SK-N-SH (cell line): ENCODE data around the gene BMP7. TPM values are rescaled to one million over a fixed set of nuclear protein-coding genes. Genes with fewer than 3 reads are reported as not detected.
A peak's percentile ranks its signal among the peaks of the same experiment; 100 is the strongest.

Experiments used
- CTCF ChIA-PET: fragments of 300-600, 350-600 bp; formaldehyde crosslinking; extraction: SDS; loops from one replicate; lab custom pipeline; 2021; lab: Yijun Ruan, JAX
- POLR2A ChIA-PET: fragments of 350-600 bp; sonication (Branson Sonifier 250); formaldehyde crosslinking; extraction: SDS; loops from one replicate; lab custom pipeline; 2020; ENCODE audit warnings: antibody characterized with exemption, inconsistent platforms; lab: Yijun Ruan, JAX
- DNase-seq: peaks from one replicate; pipeline ENCODE4 v3.0.0; 2012
- H2AFZ ChIP-seq: fragments of 200-600 bp; sonication (generic); 2 replicates; pipeline ENCODE4 v1.8.1; 2016; ENCODE audit warnings: antibody characterized with exemption, mild to moderate bottlenecking, low read depth
- H3F3A ChIP-seq: fragments of 200-600 bp; sonication (generic); replicated peaks from 2 replicates; pipeline ENCODE3; 2016; ENCODE audit warnings: antibody characterized with exemption, mild to moderate bottlenecking; ENCODE audit not compliant: insufficient read depth
- H3K27ac ChIP-seq, 2 experiments: fragments of 200-500 bp in 1 of 2; fragments of 200-600 bp in 1 of 2; sonication (Bioruptor generic) in 1 of 2; sonication (generic), shearing (Covaris generic) in 1 of 2; 2 replicates each; pipeline versions ENCODE4 v1.5.1 to v1.6.1; 2014 to 2016; ENCODE audit warnings: low read depth in 2 of 2, inconsistent platforms in 1 of 2, low read length in 1 of 2, mild to moderate bottlenecking in 1 of 2, mixed read lengths in 1 of 2
- H3K27me3 ChIP-seq: fragments of 200-600 bp; sonication (generic), shearing (Covaris generic); 2 replicates; pipeline ENCODE4 v1.6.1; 2016; ENCODE audit warnings: mixed run types; ENCODE audit not compliant: insufficient read depth
- H3K36me3 ChIP-seq, 2 experiments: fragments of 200-500 bp in 1 of 2; fragments of 200-600 bp in 1 of 2; sonication (Bioruptor generic) in 1 of 2; sonication (generic) in 1 of 2; replicated peaks in 1 of 2; 2 replicates each; pipeline versions ENCODE3 to v1.5.1; 2014 to 2016; ENCODE audit warnings: low read length in 1 of 2, mild to moderate bottlenecking in 1 of 2; ENCODE audit not compliant: insufficient read depth in 2 of 2, control insufficient read depth in 1 of 2
- H3K4me1 ChIP-seq, 2 experiments: fragments of 200-500 bp in 1 of 2; fragments of 200-600 bp in 1 of 2; sonication (Bioruptor generic) in 1 of 2; sonication (generic), shearing (Covaris generic) in 1 of 2; 2 replicates each; pipeline versions ENCODE4 v1.5.1 to v1.6.1; 2014 to 2016; ENCODE audit warnings: low read depth in 1 of 2, low read length in 1 of 2, mixed run types in 1 of 2; ENCODE audit not compliant: insufficient read depth in 2 of 2, control insufficient read depth in 1 of 2
- H3K4me2 ChIP-seq: fragments of 200-600 bp; sonication (generic), shearing (Covaris generic); 2 replicates; pipeline ENCODE4 v1.6.1; 2017; ENCODE audit warnings: mixed run types
- H3K4me3 ChIP-seq, 2 experiments: fragments of 200-500 bp in 1 of 2; fragments of 200-600 bp in 1 of 2; sonication (Bioruptor generic) in 1 of 2; sonication (generic), shearing (Covaris generic) in 1 of 2; 2 replicates each; pipeline versions ENCODE4 v1.5.1 to v1.8.1; 2014 to 2016; ENCODE audit warnings: low read depth in 2 of 2, inconsistent platforms in 1 of 2, low read length in 1 of 2, mild to moderate bottlenecking in 1 of 2, mixed read lengths in 1 of 2, moderate library complexity in 1 of 2
- H3K79me2 ChIP-seq: fragments of 200-600 bp; sonication (generic); 2 replicates; pipeline ENCODE4 v1.8.1; 2017; ENCODE audit warnings: mild to moderate bottlenecking; ENCODE audit not compliant: insufficient read depth
- H3K9ac ChIP-seq: fragments of 200-600 bp; sonication (generic); 2 replicates; pipeline ENCODE4 v1.6.1; 2017; ENCODE audit warnings: mixed run types
- H3K9me2 ChIP-seq: fragments of 200-600 bp; sonication (generic); 2 replicates; pipeline ENCODE4 v1.6.1; 2017; ENCODE audit warnings: mixed run types
- H3K9me3 ChIP-seq: fragments of 200-600 bp; sonication (generic); 2 replicates; pipeline ENCODE4 v1.6.1; 2017; ENCODE audit warnings: mixed run types, mild to moderate bottlenecking, moderate library complexity
- H4K20me1 ChIP-seq: fragments of 200-600 bp; sonication (generic); 2 replicates; pipeline ENCODE4 v1.6.1; 2017; ENCODE audit warnings: mild to moderate bottlenecking, mixed run types; ENCODE audit not compliant: insufficient read depth
- CTCF ChIP-seq: fragments of 200-600 bp; sonication (generic); IDR thresholded peaks from 2 replicates; pipeline ENCODE4 v1.6.1; 2017; ENCODE audit warnings: antibody characterized with exemption, mild to moderate bottlenecking, moderate library complexity
- FOSL2 ChIP-seq: IDR thresholded peaks from 2 replicates; pipeline ENCODE4 v1.4.0; 2012; ENCODE audit warnings: low read depth, mild to moderate bottlenecking, moderate library complexity, borderline replicate concordance
- GABPA ChIP-seq: IDR thresholded peaks from 2 replicates; pipeline ENCODE4 v1.4.0; 2012; ENCODE audit warnings: low read depth, mild to moderate bottlenecking
- GATA2 ChIP-seq: sonication (generic); formaldehyde crosslinking; IDR thresholded peaks from 2 replicates; pipeline ENCODE4 v1.5.0; 2020; ENCODE audit warnings: mild to moderate bottlenecking, missing genetic modification reagents
- JUND ChIP-seq: IDR thresholded peaks from 2 replicates; pipeline ENCODE4 v1.4.0; 2012
- MAX ChIP-seq: IDR thresholded peaks from 2 replicates; pipeline ENCODE4 v1.4.0; 2012; ENCODE audit warnings: low read depth
- MEF2A ChIP-seq: IDR thresholded peaks from 2 replicates; pipeline ENCODE4 v1.4.0; 2012; ENCODE audit warnings: low read depth, borderline replicate concordance
- MXI1 ChIP-seq: IDR thresholded peaks from 2 replicates; pipeline ENCODE4 v1.6.1; 2012; ENCODE audit warnings: mild to moderate bottlenecking, low read depth, low read length, improper control_type of control experiment
- NRF1 ChIP-seq: IDR thresholded peaks from 2 replicates; pipeline ENCODE4 v1.6.1; 2012; ENCODE audit warnings: low read depth, mild to moderate bottlenecking, low read length
- POLR2AphosphoS5 ChIP-seq: IDR thresholded peaks from 2 replicates; pipeline ENCODE4 v1.6.1; 2012; ENCODE audit warnings: low read depth, low read length
- RCOR1 ChIP-seq: fragments of 150-350 bp; IDR thresholded peaks from 2 replicates; pipeline ENCODE4 v1.6.1; 2017; ENCODE audit warnings: antibody characterized with exemption, low read length
- RFX5 ChIP-seq: IDR thresholded peaks from 2 replicates; pipeline ENCODE4 v1.6.1; 2012; ENCODE audit warnings: mild to moderate bottlenecking, improper control_type of control experiment, low read length
- RXRA ChIP-seq: IDR thresholded peaks from 2 replicates; pipeline ENCODE4 v1.4.0; 2012; ENCODE audit warnings: low read depth, mild to moderate bottlenecking, borderline replicate concordance
- SIN3A ChIP-seq: IDR thresholded peaks from 2 replicates; pipeline ENCODE4 v1.6.1; 2012; ENCODE audit warnings: low read depth, mild to moderate bottlenecking, low read length, moderate library complexity, borderline replicate concordance
- TAF1 ChIP-seq: IDR thresholded peaks from 2 replicates; pipeline ENCODE4 v1.6.1; 2012; ENCODE audit warnings: low read depth, mild to moderate bottlenecking, low read length, moderate library complexity, borderline replicate concordance
- TEAD4 ChIP-seq: IDR thresholded peaks from 2 replicates; pipeline ENCODE4 v1.4.0; 2012; ENCODE audit warnings: mild to moderate bottlenecking, borderline replicate concordance; ENCODE audit not compliant: insufficient read depth
- WGBS: methylation state at CpG from one replicate; pipeline ENCODE4 v1.1.6; 2017; ENCODE audit warnings: low lambda C conversion rate; 5-methylcytosine and 5-hydroxymethylcytosine counted together
- polyA plus RNA-seq, 3 experiments: library from polyadenylated mRNA; depleted of rRNA; stranded (reverse); fragments of >200 nt; gene quantifications; 2 replicates each; pipeline ENCODE4 v1.2.3, GENCODE V29; 2012
- TF ChIP-seq, protein P1 (sequence below): IDR thresholded peaks from 2 replicates; pipeline ENCODE4 v1.4.0; 2012; ENCODE audit warnings: low read depth, borderline replicate concordance
- TF ChIP-seq, protein P2 (sequence below): IDR thresholded peaks from 2 replicates; pipeline ENCODE4 v1.4.0; 2012; ENCODE audit warnings: low read depth, borderline replicate concordance

The BMP7 gene
- polyA plus RNA-seq, 1 of the 3 experiments (the other 2 are of a cell fraction): not detected

DNA sequence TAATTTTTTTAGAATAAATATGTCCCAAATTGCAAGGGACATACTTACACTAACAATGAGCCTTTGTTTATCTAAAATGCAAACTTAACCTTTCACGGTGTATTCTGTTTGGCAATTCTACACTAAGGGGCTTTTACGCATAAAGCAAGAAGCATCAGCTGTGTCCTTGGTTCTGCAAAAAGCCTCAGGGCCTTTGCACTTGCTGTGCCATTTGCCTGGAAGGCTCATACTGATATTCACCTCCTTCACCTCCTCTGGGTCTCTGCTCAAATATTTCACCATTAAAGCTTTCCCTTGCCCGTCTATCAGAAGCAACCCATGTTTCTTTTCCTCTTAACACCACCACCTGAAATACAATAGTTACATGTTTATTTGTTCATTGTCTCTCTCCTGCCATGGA is 8.9 kb upstream of the BMP7 start:
- ChIA-PET POLR2A (no interaction called here), CTCF (interaction anchor here (0.8 to 1.5 kb wide), 2 partner anchors 31 to 55 kb away, joined by 3 read pairs; partner anchors contain the start of gene SPO11)
- Histone ChIP-seq H3K36me3 (no peaks in the 10 kb centered on the region), H3K9me2 (no peaks in the 10 kb centered on the region), H4K20me1 (no peaks in the 10 kb centered on the region), H3K27ac (no peak overlapping the region), H3K27me3 (no peaks in the 10 kb centered on the region), H3F3A (no peaks in the 10 kb centered on the region), H3K4me2 (no peak overlapping the region), H3K9me3 (no peaks in the 10 kb centered on the region), H3K4me1 (peaks cover 0 to 8% of the 10 kb centered on the region in 2 experiments; a peak in 1 of 4 replicates), H2AFZ (no peak overlapping the region), H3K79me2 (no peaks in the 10 kb centered on the region), H3K9ac (no peak overlapping the region), H3K4me3 (no peak overlapping the region)
- no peak for DNase-seq
- TF ChIP-seq MEF2A (peak; percentile 10; the same call in 1 of the 2 replicates), MAX (no peak), CTCF (no peak)
- WGBS: 62% methylated on average over 3 of the region's 3 CpGs

DNA sequence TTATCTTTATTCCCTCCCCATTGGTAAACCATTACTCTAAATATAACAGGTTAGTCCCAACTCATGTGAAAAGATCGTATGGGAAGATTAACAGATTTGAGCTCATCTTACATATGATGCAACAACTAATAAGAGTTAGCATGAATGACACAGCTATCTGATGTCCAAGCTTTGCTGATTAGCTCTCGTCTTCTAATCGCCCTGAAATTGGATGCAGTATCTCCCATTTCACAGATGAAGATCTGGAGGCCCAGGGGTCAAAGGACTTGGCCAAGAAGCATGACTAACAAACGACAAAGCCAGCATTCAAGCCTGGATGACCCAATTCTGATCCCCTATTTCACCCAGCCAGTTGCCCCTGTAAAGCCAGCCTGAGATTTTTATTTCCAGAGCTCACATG is 8.4 kb upstream of the BMP7 start:
- H2AFZ ChIP-seq: no peak overlapping the region
- H3K9ac ChIP-seq: no peak overlapping the region
- H3K4me3 ChIP-seq: no peak overlapping the region
- no peaks in the 10 kb centered on the region for H3K36me3 ChIP-seq
- H3K4me2 ChIP-seq: no peak overlapping the region
- POLR2A ChIA-PET: no interaction called here
- DNase-seq: no peak
- H3K9me3 ChIP-seq: no peaks in the 10 kb centered on the region
- H3F3A ChIP-seq: no peaks in the 10 kb centered on the region
- no peaks in the 10 kb centered on the region for H3K79me2 ChIP-seq
- no peak for TF ChIP-seq JUND
- no peaks in the 10 kb centered on the region for H3K27me3 ChIP-seq
- peaks cover 0 to 8% of the 10 kb centered on the region in 2 experiments; a peak in 1 of 4 replicates for H3K4me1 ChIP-seq
- 46% methylated on average over 4 of the region's 4 CpGs for WGBS
- CTCF ChIA-PET: no interaction called here
- no peaks in the 10 kb centered on the region for H3K9me2 ChIP-seq
- H4K20me1 ChIP-seq: no peaks in the 10 kb centered on the region
- no peak overlapping the region for H3K27ac ChIP-seq

DNA sequence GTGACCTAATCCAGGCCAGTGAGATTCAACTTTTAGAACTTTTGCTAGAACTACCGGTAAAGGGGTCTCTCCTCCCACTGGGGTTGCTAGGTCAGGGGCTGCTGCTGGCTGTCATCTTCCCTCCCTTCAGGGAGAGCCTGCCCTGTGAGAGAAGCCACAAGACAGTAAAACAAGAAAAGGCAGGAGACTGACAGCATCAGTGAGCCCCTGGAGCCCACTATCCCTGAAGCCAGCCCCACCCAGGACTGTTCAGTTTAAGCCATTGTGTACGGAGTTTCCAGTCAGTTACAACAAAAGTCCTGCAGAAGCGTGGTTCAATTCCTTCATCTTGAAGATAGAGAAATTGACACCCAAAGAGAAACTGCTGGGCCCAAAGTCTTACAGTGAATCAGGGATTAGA is 7.9 kb upstream of the BMP7 start:
- no peak for DNase-seq
- CTCF ChIA-PET: no interaction called here
- Histone ChIP-seq H4K20me1 (no peaks in the 10 kb centered on the region), H3K27ac (no peak overlapping the region), H3K36me3 (no peaks in the 10 kb centered on the region), H3K9me2 (no peaks in the 10 kb centered on the region), H3K9ac (no peak overlapping the region), H3K4me3 (no peak overlapping the region), H3K79me2 (no peaks in the 10 kb centered on the region), H3K27me3 (no peaks in the 10 kb centered on the region), H3K4me2 (no peak overlapping the region), H3K9me3 (no peaks in the 10 kb centered on the region), H3K4me1 (peaks cover 0 to 8% of the 10 kb centered on the region in 2 experiments; a peak in 1 of 4 replicates), H2AFZ (no peak overlapping the region), H3F3A (no peaks in the 10 kb centered on the region)
- POLR2A ChIA-PET: no interaction called here
- 46% methylated on average over 3 of the region's 3 CpGs for WGBS
- TF ChIP-seq FOSL2: no peak
- TF ChIP-seq RFX5: no peak
- TF ChIP-seq RXRA: no peak
- TF ChIP-seq POLR2AphosphoS5: no peak
- no peak for TF ChIP-seq GABPA
- TF ChIP-seq MEF2A: no peak
- TF ChIP-seq SIN3A: no peak
- TF ChIP-seq, protein P1, sequence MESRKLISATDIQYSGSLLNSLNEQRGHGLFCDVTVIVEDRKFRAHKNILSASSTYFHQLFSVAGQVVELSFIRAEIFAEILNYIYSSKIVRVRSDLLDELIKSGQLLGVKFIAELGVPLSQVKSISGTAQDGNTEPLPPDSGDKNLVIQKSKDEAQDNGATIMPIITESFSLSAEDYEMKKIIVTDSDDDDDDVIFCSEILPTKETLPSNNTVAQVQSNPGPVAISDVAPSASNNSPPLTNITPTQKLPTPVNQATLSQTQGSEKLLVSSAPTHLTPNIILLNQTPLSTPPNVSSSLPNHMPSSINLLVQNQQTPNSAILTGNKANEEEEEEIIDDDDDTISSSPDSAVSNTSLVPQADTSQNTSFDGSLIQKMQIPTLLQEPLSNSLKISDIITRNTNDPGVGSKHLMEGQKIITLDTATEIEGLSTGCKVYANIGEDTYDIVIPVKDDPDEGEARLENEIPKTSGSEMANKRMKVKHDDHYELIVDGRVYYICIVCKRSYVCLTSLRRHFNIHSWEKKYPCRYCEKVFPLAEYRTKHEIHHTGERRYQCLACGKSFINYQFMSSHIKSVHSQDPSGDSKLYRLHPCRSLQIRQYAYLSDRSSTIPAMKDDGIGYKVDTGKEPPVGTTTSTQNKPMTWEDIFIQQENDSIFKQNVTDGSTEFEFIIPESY: no peak
- TF ChIP-seq MXI1: no peak
- TF ChIP-seq, protein P2, sequence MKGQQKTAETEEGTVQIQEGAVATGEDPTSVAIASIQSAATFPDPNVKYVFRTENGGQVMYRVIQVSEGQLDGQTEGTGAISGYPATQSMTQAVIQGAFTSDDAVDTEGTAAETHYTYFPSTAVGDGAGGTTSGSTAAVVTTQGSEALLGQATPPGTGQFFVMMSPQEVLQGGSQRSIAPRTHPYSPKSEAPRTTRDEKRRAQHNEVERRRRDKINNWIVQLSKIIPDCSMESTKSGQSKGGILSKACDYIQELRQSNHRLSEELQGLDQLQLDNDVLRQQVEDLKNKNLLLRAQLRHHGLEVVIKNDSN: no peak
- TF ChIP-seq TAF1: no peak
- TF ChIP-seq RCOR1: no peak
- no peak for TF ChIP-seq JUND
- TF ChIP-seq TEAD4: no peak
- TF ChIP-seq NRF1: no peak
- no peak for TF ChIP-seq GATA2
